Fibroblast of upper back skin (primary cell): ENCODE data around the gene KIF13A.
A peak's percentile ranks its signal among the peaks of the same experiment; 100 is the strongest.
"Not testable (repeated sequence)": the region's sequence is repeated elsewhere in the genome, so short reads cannot be mapped to it uniquely, and the experiment has no call there.

Experiments
- DNase-seq: peaks from one replicate; pipeline ENCODE4 v3.0.0-alpha.2; 2013

The KIF13A gene

GRCh38 chr6:17998003-17998402, 10.6 kb upstream of the KIF13A start:
- no peak for DNase-seq

- DNase-seq = no peak
These were observed 8.0 kb upstream of the KIF13A start for GRCh38 chr6:17995414-17995813.

GRCh38 chr6:17994019-17994418, 6.6 kb upstream of the KIF13A start:
- peak; percentile 35 for DNase-seq

GRCh38 chr6:17988422-17988944, 1.0 kb upstream of the KIF13A start:
- no peak for DNase-seq

GRCh38 chr6:17987697-17988421, 424 bp upstream of the KIF13A start:
- peak; percentile 61 for DNase-seq

GRCh38 chr6:17986656-17987446, 584 bp downstream of the KIF13A start:
- DNase-seq = peak; percentile 28

- DNase-seq = no peak
These were observed 1.3 kb downstream of the KIF13A start for GRCh38 chr6:17985934-17986655.

GRCh38 chr6:17984812-17985670, 2.4 kb downstream of the KIF13A start:
- DNase-seq = no peak

GRCh38 chr6:17984399-17984798, 3.0 kb downstream of the KIF13A start:
- no peak for DNase-seq

- DNase-seq = no peak
These were observed 3.7 kb downstream of the KIF13A start for GRCh38 chr6:17983730-17984129.

- DNase-seq = no peak
These were observed 7.1 kb downstream of the KIF13A start for GRCh38 chr6:17980329-17980728.

GRCh38 chr6:17979479-17979878, 8.0 kb downstream of the KIF13A start:
- DNase-seq = no peak

GRCh38 chr6:17976258-17976657, 11.2 kb downstream of the KIF13A start:
- not testable (repeated sequence) for DNase-seq

- no peak for DNase-seq
These were observed 12.7 kb downstream of the KIF13A start for GRCh38 chr6:17974570-17975368.

- DNase-seq = no peak
These were observed 14.3 kb downstream of the KIF13A start for GRCh38 chr6:17972978-17973622.

- no peak for DNase-seq
These were observed 15.1 kb downstream of the KIF13A start for GRCh38 chr6:17972074-17972952.

GRCh38 chr6:17971128-17972073, 16.0 kb downstream of the KIF13A start:
- peak; percentile 64 for DNase-seq

GRCh38 chr6:17968876-17969275, 18.6 kb downstream of the KIF13A start:
- DNase-seq = no peak
